GM12878 (cell line): ENCODE data around the gene PGM2L1. TPM values are rescaled to one million over a fixed set of nuclear protein-coding genes. Genes with fewer than 3 reads are reported as not detected.

Experiments
- ATAC-seq: fragments of 200-7000 bp; cut with Tn5 transposase; 3 replicates; pipeline ENCODE4 v1.9.1; 2020; ENCODE audit warnings: mild to moderate bottlenecking, moderate library complexity
- BruUV-seq: library from RNA; stranded (reverse); fragments of 400-500 nt; replicated peaks from 2 replicates; lab custom pipeline; 2021; lab: Mats Ljungman, UMichigan
- CTCF ChIA-PET: fragments of 300-600 bp; sonication (Branson Sonifier 250); formaldehyde crosslinking; extraction: SDS; loops from one replicate; lab custom pipeline; 2021; ENCODE audit warnings: inconsistent platforms; lab: Yijun Ruan, JAX
- POLR2A ChIA-PET: fragments of 350-600 bp; formaldehyde crosslinking; extraction: SDS; loops from one replicate; lab custom pipeline; 2021; ENCODE audit warnings: inconsistent platforms; lab: Charles Lee
- RAD21 ChIA-PET: fragments of 300-600 bp; sonication (Branson Sonifier 250); formaldehyde crosslinking; loops from one replicate; lab custom pipeline; 2023; ENCODE audit warnings: antibody characterized with exemption; ENCODE audit not compliant: unreplicated experiment; lab: Charles Lee
- SMC1A ChIA-PET: fragments of 300-600 bp; sonication (Branson Sonifier 250); formaldehyde crosslinking; loops from one replicate; lab custom pipeline; 2023; ENCODE audit not compliant: unreplicated experiment, uncharacterized antibody; lab: Charles Lee
- DNase-seq: peaks from one replicate; pipeline ENCODE4 v3.0.0-alpha.2; 2011; ENCODE audit warnings: low read depth, low spot score
- FAIRE-seq: peaks from 3 replicates; lab custom pipeline; 2011; peaks lifted over from hg19 to GRCh38; lab: Jason Lieb, UNC
- H2AFZ ChIP-seq: 2 replicates; pipeline ENCODE4 v1.6.0; 2011; ENCODE audit warnings: low read depth, low read length, control low read depth; ENCODE audit not compliant: control insufficient read depth
- H3K27ac ChIP-seq: 2 replicates; pipeline ENCODE4 v1.5.1; 2011; ENCODE audit warnings: control low read depth; ENCODE audit not compliant: control insufficient read depth, insufficient read depth
- H3K27me3 ChIP-seq, 2 experiments: replicated peaks in 1 of 2; 2 replicates each; pipeline versions ENCODE4 v1.6.0 to v1.6.1; 2011; ENCODE audit warnings: low read length in 1 of 2; ENCODE audit not compliant: control insufficient read depth in 2 of 2, insufficient read depth in 2 of 2
- H3K36me3 ChIP-seq, 2 experiments: 2 replicates each; pipeline ENCODE4 v1.5.1; 2011; ENCODE audit warnings: low read length in 1 of 2; ENCODE audit not compliant: control insufficient read depth in 2 of 2, insufficient read depth in 2 of 2
- H3K4me1 ChIP-seq: 2 replicates; pipeline ENCODE4 v1.6.1; 2011; ENCODE audit warnings: mild to moderate bottlenecking, low read length, moderate library complexity, mixed read lengths; ENCODE audit not compliant: control insufficient read depth, insufficient read depth
- H3K4me2 ChIP-seq: 2 replicates; pipeline ENCODE4 v1.6.0; 2011; ENCODE audit warnings: control low read depth; ENCODE audit not compliant: control insufficient read depth, insufficient read depth
- H3K4me3 ChIP-seq: fragments of 200-600 bp; sonication (generic); 2 replicates; pipeline ENCODE4 v1.5.1; 2016
- H3K79me2 ChIP-seq: 2 replicates; pipeline ENCODE4 v1.6.0; 2011; ENCODE audit warnings: low read length; ENCODE audit not compliant: control insufficient read depth, insufficient read depth
- H3K9ac ChIP-seq: 2 replicates; pipeline ENCODE4 v1.8.0; 2011; ENCODE audit warnings: low read length, control low read depth, mixed read lengths; ENCODE audit not compliant: control insufficient read depth, insufficient read depth
- H3K9me3 ChIP-seq: replicated peaks from 3 replicates; pipeline ENCODE4 v1.5.1; 2011; ENCODE audit warnings: mild to moderate bottlenecking, low read length; ENCODE audit not compliant: control insufficient read depth, insufficient read depth
- H4K20me1 ChIP-seq: 2 replicates; pipeline ENCODE4 v1.6.0; 2011; ENCODE audit not compliant: control insufficient read depth, insufficient read depth
- BCL11A ChIP-seq: IDR thresholded peaks from 2 replicates; pipeline ENCODE4 v1.6.1; 2011; ENCODE audit warnings: low read depth, low read length
- EP300 ChIP-seq, 2 experiments: fragments of 150-350 bp in 1 of 2; IDR thresholded peaks; 2 replicates each; pipeline ENCODE4 v1.6.1; 2011 to 2012; ENCODE audit warnings: low read depth in 2 of 2, low read length in 2 of 2, borderline replicate concordance in 1 of 2, improper control_type of control experiment in 1 of 2, inconsistent platforms in 1 of 2; ENCODE audit not compliant: control insufficient read depth in 1 of 2
- IKZF2 ChIP-seq, 2 experiments: fragments of 450-650 bp; IDR thresholded peaks; 2 replicates each; pipeline ENCODE4 v1.6.1; 2017; ENCODE audit warnings: mild to moderate bottlenecking in 2 of 2, moderate library complexity in 2 of 2
- JUNB ChIP-seq: IDR thresholded peaks from 2 replicates; pipeline ENCODE4 v1.6.1; 2016; ENCODE audit warnings: antibody characterized with exemption, mild to moderate bottlenecking
- KLF5 ChIP-seq: fragments of 450-650 bp; IDR thresholded peaks from 2 replicates; pipeline ENCODE4 v1.6.1; 2014; ENCODE audit warnings: mild to moderate bottlenecking; ENCODE audit not compliant: partially characterized antibody
- LARP7 ChIP-seq: fragments of 450-650 bp; IDR thresholded peaks from 2 replicates; pipeline ENCODE4 v1.6.1; 2017; ENCODE audit warnings: mild to moderate bottlenecking
- POU2F2 ChIP-seq: IDR thresholded peaks from 3 replicates; pipeline ENCODE4 v1.6.1; 2011; ENCODE audit warnings: low read depth, mild to moderate bottlenecking, low read length, borderline replicate concordance
- RAD21 ChIP-seq: IDR thresholded peaks from 2 replicates; pipeline ENCODE4 v1.6.1; 2011; ENCODE audit warnings: mild to moderate bottlenecking, low read depth, low read length, moderate library complexity; ENCODE audit not compliant: insufficient read depth
- SREBF2 ChIP-seq: IDR thresholded peaks from 2 replicates; pipeline ENCODE4 v1.6.1; 2012; ENCODE audit warnings: mild to moderate bottlenecking, low read length
- TCF7 ChIP-seq: IDR thresholded peaks from 2 replicates; pipeline ENCODE4 v1.6.1; 2014; ENCODE audit warnings: antibody characterized with exemption, borderline replicate concordance
- ZZZ3 ChIP-seq: IDR thresholded peaks from 2 replicates; pipeline ENCODE4 v1.6.1; 2011; ENCODE audit warnings: low read depth; ENCODE audit not compliant: control insufficient read depth, insufficient read length
- WGBS: methylation state at CpG from one replicate; pipeline ENCODE4 v1.1.6; 2016; ENCODE audit warnings: low lambda C conversion rate; ENCODE audit not compliant: insufficient replicate concordance, insufficient coverage; ENCODE audit errors: missing lambda C conversion rate; 5-methylcytosine and 5-hydroxymethylcytosine counted together
- in situ Hi-C: fragments of 300-500 bp; cut with MboI; formaldehyde crosslinking; loops from 9 replicates; pipeline ENCODE4 v1.14.3; 2018; ENCODE audit warnings: mixed read lengths
- intact Hi-C: fragments of 100-400 bp; cut with micrococcal nuclease; formaldehyde crosslinking; loops from one replicate; pipeline ENCODE4 v1.14.2; 2022; ENCODE audit not compliant: unreplicated experiment
- polyA plus RNA-seq, 11 experiments: library from polyadenylated mRNA; depleted of rRNA in 4 of 11; unstranded in 6 of 11; stranded (reverse) in 5 of 11; fragments of >200 nt; fragmentation: Nextera tagmentation in 4 of 11; fragmentation: Illumina TruSeq in 1 of 11; extraction: Ambion mirVana in 4 of 11; extraction: Trizol in 1 of 11; gene quantifications; 1 replicate in 1 of 11; 2 replicates in 10 of 11; pipeline versions ENCODE4 v1.2.1 to v1.2.3, GENCODE V29; 2011 to 2016; ENCODE audit warnings: inconsistent platforms in 2 of 11, missing spikeins in 2 of 11, low read depth in 1 of 11
- total RNA-seq, 4 experiments: library from RNA; depleted of rRNA in 3 of 4; stranded (reverse); fragments of >200 nt in 3 of 4; fragmentation: Illumina TruSeq in 1 of 4; extraction: Trizol in 1 of 4; gene quantifications; 2 replicates each; pipeline versions ENCODE4 v1.2.1 to v1.2.3, GENCODE V29; 2013 to 2021
- TF ChIP-seq, protein P1 (sequence below): IDR thresholded peaks from 2 replicates; pipeline ENCODE4 v1.6.1; 2012; ENCODE audit warnings: mild to moderate bottlenecking, low read depth, low read length
- TF ChIP-seq, protein P2 (sequence below): fragments of 450-650 bp; conservative IDR thresholded peaks from 2 replicates; pipeline ENCODE4 v1.6.1; 2017; ENCODE audit warnings: mild to moderate bottlenecking, moderate library complexity
- TF ChIP-seq, protein P3 (sequence below): fragments of 450-650 bp; formaldehyde crosslinking; IDR thresholded peaks from 2 replicates; pipeline ENCODE4 v1.4.0; 2020; ENCODE audit warnings: mild to moderate bottlenecking, moderate library complexity

PGM2L1 gene
- total and polyA plus RNA-seq, 10 of the 15 experiments (the other 5 are each of a cell fraction or from before 2014, with no cell fraction given): 0.04 to 0.20 (median 0.13) TPM; not detected in 1

DNA sequence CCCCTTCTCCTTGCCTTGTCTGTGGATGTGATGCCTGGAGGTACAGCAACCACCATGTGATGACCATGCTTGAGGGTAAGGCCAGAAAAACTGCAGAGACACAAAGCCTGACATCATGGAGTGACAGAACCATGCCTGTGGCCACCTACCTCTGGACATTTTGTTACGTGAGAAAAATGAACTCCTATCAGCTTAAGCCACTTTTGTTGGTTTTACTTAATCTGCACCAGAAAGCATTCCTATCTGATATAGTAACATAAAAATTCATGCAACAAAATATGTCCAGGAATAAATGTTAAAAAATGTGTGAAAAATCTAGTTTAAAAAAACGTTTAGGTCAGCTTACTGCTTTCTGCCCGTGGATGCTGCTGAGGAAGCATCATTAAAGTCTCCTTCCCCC, 44.2 kb downstream of the PGM2L1 start:
- Histone ChIP-seq H3K4me1 (no peaks in the 10 kb centered on the region), H3K4me2 (no peak overlapping the region), H3K27ac (no peak overlapping the region), H3K4me3 (no peak overlapping the region), H3K9ac (no peak overlapping the region), H3K36me3 (no peaks in the 10 kb centered on the region), H3K79me2 (no peaks in the 10 kb centered on the region), H4K20me1 (no peaks in the 10 kb centered on the region), H3K27me3 (no peaks in the 10 kb centered on the region; a peak in 1 of 4 replicates), H2AFZ (no peak overlapping the region), H3K9me3 (no peaks in the 10 kb centered on the region)
- ChIA-PET SMC1A (no interaction called here), RAD21 (no interaction called here), POLR2A (interaction anchor here (0.6 kb wide), 1 partner anchor 429 kb away, joined by 3 read pairs; no protein-coding TSS in a partner anchor), CTCF (interaction anchor here (0.8 kb wide), 1 partner anchor 16 kb away, joined by 3 read pairs; no protein-coding TSS in a partner anchor)
- 15% methylated on average over 3 of the region's 3 CpGs for WGBS
- ATAC-seq: no peak
- intact Hi-C loops: no loop called here
- no peak for FAIRE-seq
- in situ Hi-C loops: no loop called here
- no peak for DNase-seq
- BruUV-seq: no TSS peak
- TF ChIP-seq SREBF2 (no peak), LARP7 (no peak), EP300 (IDR thresholded peaks at IDR 0.05; ENCODE audit: borderline replicate concordance in 1 of 2, control insufficient read depth in 1 of 2, low read depth in 2 of 2, low read length in 2 of 2) (no peak), TCF7 (no peak), POU2F2 (no peak), BCL11A (no peak), IKZF2 (IDR thresholded peaks at IDR 0.05) (no peak), RAD21 (no peak), KLF5 (no peak), JUNB (no peak), ZZZ3 (no peak)
- TF ChIP-seq, protein P1, sequence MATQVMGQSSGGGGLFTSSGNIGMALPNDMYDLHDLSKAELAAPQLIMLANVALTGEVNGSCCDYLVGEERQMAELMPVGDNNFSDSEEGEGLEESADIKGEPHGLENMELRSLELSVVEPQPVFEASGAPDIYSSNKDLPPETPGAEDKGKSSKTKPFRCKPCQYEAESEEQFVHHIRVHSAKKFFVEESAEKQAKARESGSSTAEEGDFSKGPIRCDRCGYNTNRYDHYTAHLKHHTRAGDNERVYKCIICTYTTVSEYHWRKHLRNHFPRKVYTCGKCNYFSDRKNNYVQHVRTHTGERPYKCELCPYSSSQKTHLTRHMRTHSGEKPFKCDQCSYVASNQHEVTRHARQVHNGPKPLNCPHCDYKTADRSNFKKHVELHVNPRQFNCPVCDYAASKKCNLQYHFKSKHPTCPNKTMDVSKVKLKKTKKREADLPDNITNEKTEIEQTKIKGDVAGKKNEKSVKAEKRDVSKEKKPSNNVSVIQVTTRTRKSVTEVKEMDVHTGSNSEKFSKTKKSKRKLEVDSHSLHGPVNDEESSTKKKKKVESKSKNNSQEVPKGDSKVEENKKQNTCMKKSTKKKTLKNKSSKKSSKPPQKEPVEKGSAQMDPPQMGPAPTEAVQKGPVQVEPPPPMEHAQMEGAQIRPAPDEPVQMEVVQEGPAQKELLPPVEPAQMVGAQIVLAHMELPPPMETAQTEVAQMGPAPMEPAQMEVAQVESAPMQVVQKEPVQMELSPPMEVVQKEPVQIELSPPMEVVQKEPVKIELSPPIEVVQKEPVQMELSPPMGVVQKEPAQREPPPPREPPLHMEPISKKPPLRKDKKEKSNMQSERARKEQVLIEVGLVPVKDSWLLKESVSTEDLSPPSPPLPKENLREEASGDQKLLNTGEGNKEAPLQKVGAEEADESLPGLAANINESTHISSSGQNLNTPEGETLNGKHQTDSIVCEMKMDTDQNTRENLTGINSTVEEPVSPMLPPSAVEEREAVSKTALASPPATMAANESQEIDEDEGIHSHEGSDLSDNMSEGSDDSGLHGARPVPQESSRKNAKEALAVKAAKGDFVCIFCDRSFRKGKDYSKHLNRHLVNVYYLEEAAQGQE: no peak
- TF ChIP-seq, protein P2, sequence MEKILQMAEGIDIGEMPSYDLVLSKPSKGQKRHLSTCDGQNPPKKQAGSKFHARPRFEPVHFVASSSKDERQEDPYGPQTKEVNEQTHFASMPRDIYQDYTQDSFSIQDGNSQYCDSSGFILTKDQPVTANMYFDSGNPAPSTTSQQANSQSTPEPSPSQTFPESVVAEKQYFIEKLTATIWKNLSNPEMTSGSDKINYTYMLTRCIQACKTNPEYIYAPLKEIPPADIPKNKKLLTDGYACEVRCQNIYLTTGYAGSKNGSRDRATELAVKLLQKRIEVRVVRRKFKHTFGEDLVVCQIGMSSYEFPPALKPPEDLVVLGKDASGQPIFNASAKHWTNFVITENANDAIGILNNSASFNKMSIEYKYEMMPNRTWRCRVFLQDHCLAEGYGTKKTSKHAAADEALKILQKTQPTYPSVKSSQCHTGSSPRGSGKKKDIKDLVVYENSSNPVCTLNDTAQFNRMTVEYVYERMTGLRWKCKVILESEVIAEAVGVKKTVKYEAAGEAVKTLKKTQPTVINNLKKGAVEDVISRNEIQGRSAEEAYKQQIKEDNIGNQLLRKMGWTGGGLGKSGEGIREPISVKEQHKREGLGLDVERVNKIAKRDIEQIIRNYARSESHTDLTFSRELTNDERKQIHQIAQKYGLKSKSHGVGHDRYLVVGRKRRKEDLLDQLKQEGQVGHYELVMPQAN: no peak
- TF ChIP-seq, protein P3, sequence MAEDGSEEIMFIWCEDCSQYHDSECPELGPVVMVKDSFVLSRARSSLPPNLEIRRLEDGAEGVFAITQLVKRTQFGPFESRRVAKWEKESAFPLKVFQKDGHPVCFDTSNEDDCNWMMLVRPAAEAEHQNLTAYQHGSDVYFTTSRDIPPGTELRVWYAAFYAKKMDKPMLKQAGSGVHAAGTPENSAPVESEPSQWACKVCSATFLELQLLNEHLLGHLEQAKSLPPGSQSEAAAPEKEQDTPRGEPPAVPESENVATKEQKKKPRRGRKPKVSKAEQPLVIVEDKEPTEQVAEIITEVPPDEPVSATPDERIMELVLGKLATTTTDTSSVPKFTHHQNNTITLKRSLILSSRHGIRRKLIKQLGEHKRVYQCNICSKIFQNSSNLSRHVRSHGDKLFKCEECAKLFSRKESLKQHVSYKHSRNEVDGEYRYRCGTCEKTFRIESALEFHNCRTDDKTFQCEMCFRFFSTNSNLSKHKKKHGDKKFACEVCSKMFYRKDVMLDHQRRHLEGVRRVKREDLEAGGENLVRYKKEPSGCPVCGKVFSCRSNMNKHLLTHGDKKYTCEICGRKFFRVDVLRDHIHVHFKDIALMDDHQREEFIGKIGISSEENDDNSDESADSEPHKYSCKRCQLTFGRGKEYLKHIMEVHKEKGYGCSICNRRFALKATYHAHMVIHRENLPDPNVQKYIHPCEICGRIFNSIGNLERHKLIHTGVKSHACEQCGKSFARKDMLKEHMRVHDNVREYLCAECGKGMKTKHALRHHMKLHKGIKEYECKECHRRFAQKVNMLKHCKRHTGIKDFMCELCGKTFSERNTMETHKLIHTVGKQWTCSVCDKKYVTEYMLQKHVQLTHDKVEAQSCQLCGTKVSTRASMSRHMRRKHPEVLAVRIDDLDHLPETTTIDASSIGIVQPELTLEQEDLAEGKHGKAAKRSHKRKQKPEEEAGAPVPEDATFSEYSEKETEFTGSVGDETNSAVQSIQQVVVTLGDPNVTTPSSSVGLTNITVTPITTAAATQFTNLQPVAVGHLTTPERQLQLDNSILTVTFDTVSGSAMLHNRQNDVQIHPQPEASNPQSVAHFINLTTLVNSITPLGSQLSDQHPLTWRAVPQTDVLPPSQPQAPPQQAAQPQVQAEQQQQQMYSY (CRISPR knock-in tag): no peak
